Neural cell (in vitro differentiated cells): ENCODE data around the gene SPRED1. TPM values are rescaled to one million over a fixed set of nuclear protein-coding genes. Genes with fewer than 3 reads are reported as not detected.

Experiments
- H2AFZ ChIP-seq: fragments of 200-600, 300-800 bp; sonication (generic), shearing (Covaris generic); 2 replicates; pipeline ENCODE4 v1.6.0; 2014; ENCODE audit warnings: low read depth, mild to moderate bottlenecking, antibody characterized with exemption, low read length, moderate library complexity
- H3F3A ChIP-seq: fragments of 200-600 bp; shearing (Covaris generic); 2 replicates; pipeline ENCODE4 v1.6.1; 2016; ENCODE audit warnings: mild to moderate bottlenecking, moderate library complexity, mixed read lengths, antibody characterized with exemption, low read length; ENCODE audit not compliant: insufficient read depth, poor library complexity, severe bottlenecking
- H3K27ac ChIP-seq: fragments of 200-600, 300-800 bp; sonication (generic), shearing (Covaris generic); 2 replicates; pipeline ENCODE4 v1.5.1; 2014; ENCODE audit warnings: mild to moderate bottlenecking, low read length, moderate library complexity
- H3K27me3 ChIP-seq: fragments of 300-800, 200-600 bp; sonication (generic), shearing (Covaris generic); 2 replicates; pipeline ENCODE4 v1.6.0; 2014; ENCODE audit warnings: mild to moderate bottlenecking, low read depth, low read length, moderate library complexity; ENCODE audit not compliant: insufficient read depth
- H3K36me3 ChIP-seq: fragments of 300-800, 200-600 bp; sonication (generic), shearing (Covaris generic); 2 replicates; pipeline ENCODE4 v1.5.1; 2014; ENCODE audit warnings: mild to moderate bottlenecking, antibody characterized with exemption, low read length, moderate library complexity; ENCODE audit not compliant: insufficient read depth
- H3K4me2 ChIP-seq: fragments of 300-800, 200-600 bp; sonication (generic), shearing (Covaris generic); 2 replicates; pipeline ENCODE4 v1.6.0; 2014; ENCODE audit warnings: mild to moderate bottlenecking, low read length
- H3K4me3 ChIP-seq: fragments of 300-800, 200-600 bp; sonication (generic), shearing (Covaris generic); 2 replicates; pipeline ENCODE4 v1.5.1; 2014; ENCODE audit warnings: mild to moderate bottlenecking, low read length, moderate library complexity
- H3K79me2 ChIP-seq: fragments of 200-600 bp; shearing (Covaris generic); replicated peaks from 2 replicates; pipeline ENCODE4 v1.6.0; 2014; ENCODE audit warnings: mild to moderate bottlenecking, low read length, moderate library complexity; ENCODE audit not compliant: insufficient read depth
- H3K9ac ChIP-seq: fragments of 300-800, 200-600 bp; sonication (generic), shearing (Covaris generic); 2 replicates; pipeline ENCODE4 v1.6.1; 2016; ENCODE audit warnings: mild to moderate bottlenecking, low read length, mixed read lengths
- H3K9me2 ChIP-seq: fragments of 200-600 bp; shearing (Covaris generic); 2 replicates; pipeline ENCODE4 v1.6.1; 2016; ENCODE audit warnings: mild to moderate bottlenecking, low read length, mixed read lengths; ENCODE audit not compliant: insufficient read depth
- H3K9me3 ChIP-seq: fragments of 200-600, 300-800 bp; sonication (generic), shearing (Covaris generic); 2 replicates; pipeline ENCODE4 v1.6.1; 2016; ENCODE audit warnings: mild to moderate bottlenecking, mixed run types, low read length, moderate library complexity, mixed read lengths
- H4K20me1 ChIP-seq: fragments of 200-600 bp; shearing (Covaris generic); 2 replicates; pipeline ENCODE4 v1.6.1; 2016; ENCODE audit warnings: mild to moderate bottlenecking, mixed run types; ENCODE audit not compliant: insufficient read depth
- CTCF ChIP-seq: fragments of 450-650 bp; IDR thresholded peaks from 2 replicates; pipeline ENCODE4 v1.5.1; 2014; ENCODE audit warnings: antibody characterized with exemption, mild to moderate bottlenecking, moderate library complexity; ENCODE audit not compliant: poor library complexity, severe bottlenecking
- EP300 ChIP-seq: fragments of 450-650 bp; conservative IDR thresholded peaks from 2 replicates; pipeline ENCODE4 v1.6.1; 2014; ENCODE audit warnings: antibody characterized with exemption, mild to moderate bottlenecking, moderate library complexity; ENCODE audit not compliant: poor library complexity, severe bottlenecking
- EZH2 ChIP-seq: fragments of 200-600, 300-800 bp; shearing (Covaris generic), sonication (generic); IDR thresholded peaks from 2 replicates; pipeline ENCODE4 v1.6.1; 2014; ENCODE audit warnings: antibody characterized with exemption, low read length, borderline replicate concordance, mild to moderate bottlenecking; ENCODE audit not compliant: insufficient read depth, poor library complexity, severe bottlenecking
- MXI1 ChIP-seq: fragments of 450-650 bp; conservative IDR thresholded peaks from 2 replicates; pipeline ENCODE4 v1.6.1; 2014; ENCODE audit warnings: antibody characterized with exemption, mild to moderate bottlenecking; ENCODE audit not compliant: poor library complexity, severe bottlenecking
- POLR2AphosphoS5 ChIP-seq: IDR thresholded peaks from 2 replicates; pipeline ENCODE4 v1.6.1; 2012
- RAD21 ChIP-seq: fragments of 450-650 bp; conservative IDR thresholded peaks from 2 replicates; pipeline ENCODE4 v1.6.1; 2014; ENCODE audit warnings: antibody characterized with exemption, mild to moderate bottlenecking, moderate library complexity
- REST ChIP-seq: IDR thresholded peaks from 2 replicates; pipeline ENCODE4 v1.6.1; 2012; ENCODE audit warnings: borderline replicate concordance
- SMC3 ChIP-seq: fragments of 450-650 bp; conservative IDR thresholded peaks from 2 replicates; pipeline ENCODE4 v1.6.1; 2014; ENCODE audit warnings: antibody characterized with exemption, mild to moderate bottlenecking, moderate library complexity; ENCODE audit not compliant: poor library complexity
- TAF1 ChIP-seq: IDR thresholded peaks from 2 replicates; pipeline ENCODE4 v1.6.1; 2012; ENCODE audit warnings: low read depth
- polyA plus RNA-seq: library from polyadenylated mRNA; depleted of rRNA; stranded (reverse); fragments of >200 nt; gene quantifications from 2 replicates; pipeline ENCODE4 v1.2.3, GENCODE V29; 2014

SPRED1 gene
- polyA plus RNA-seq, 1 donor from 2014 or later: 12.0 TPM

DNA sequence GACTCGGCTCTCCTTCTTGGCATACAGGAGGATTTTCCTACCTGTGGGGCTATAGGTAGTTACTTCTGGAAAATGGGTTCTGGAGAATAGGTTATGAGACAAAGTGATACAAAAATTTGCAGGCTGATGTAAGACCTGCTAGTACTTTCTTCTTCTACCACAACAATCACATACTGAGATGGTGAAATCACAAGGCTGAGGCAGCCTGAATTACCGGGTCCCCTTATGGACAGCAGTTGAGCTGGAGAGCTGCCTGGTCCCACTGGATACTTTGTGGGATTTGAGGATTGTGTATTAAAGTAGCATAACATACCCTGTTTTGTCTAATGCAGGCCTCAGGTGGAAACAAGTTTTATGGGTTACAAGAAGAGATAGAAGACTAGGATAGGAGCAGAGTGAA lies 114.8 kb downstream of the SPRED1 start:
- H3K4me3 ChIP-seq: no peak overlapping the region
- H3K9ac ChIP-seq: no peak overlapping the region
- no peaks in the 10 kb centered on the region for H4K20me1 ChIP-seq

GRCh38 chr15:38369936-38370478 lies 117.4 kb downstream of the SPRED1 start:
- H3K27ac ChIP-seq: no peak overlapping the region
- no peaks in the 10 kb centered on the region for H3K36me3 ChIP-seq
- H4K20me1 ChIP-seq: no peaks in the 10 kb centered on the region
- H3K9me2 ChIP-seq: no peaks in the 10 kb centered on the region
- no peaks in the 10 kb centered on the region for H3K9me3 ChIP-seq
- no peak overlapping the region for H3K4me3 ChIP-seq
- no peaks in the 10 kb centered on the region for H3F3A ChIP-seq
- H3K27me3 ChIP-seq: no peaks in the 10 kb centered on the region
- no peak overlapping the region for H3K9ac ChIP-seq
- no peak overlapping the region for H2AFZ ChIP-seq
- H3K4me2 ChIP-seq: no peak overlapping the region
- no peaks in the 10 kb centered on the region for H3K79me2 ChIP-seq
- no peak for TF ChIP-seq EZH2
- TF ChIP-seq SMC3: no peak
- no peak for TF ChIP-seq EP300
- TF ChIP-seq RAD21: no peak
- TF ChIP-seq TAF1: no peak
- no peak for TF ChIP-seq CTCF

More for the DNA sequence above, 114.8 kb downstream of the SPRED1 start:
- no peak overlapping the region for H3K4me2 ChIP-seq
- no peaks in the 10 kb centered on the region for H3K79me2 ChIP-seq
- H3K27ac ChIP-seq: no peak overlapping the region
- H3K36me3 ChIP-seq: no peaks in the 10 kb centered on the region
- H3K9me3 ChIP-seq: no peaks in the 10 kb centered on the region
- no peak overlapping the region for H2AFZ ChIP-seq
- no peaks in the 10 kb centered on the region for H3K27me3 ChIP-seq
- H3K9me2 ChIP-seq: no peaks in the 10 kb centered on the region
- TF ChIP-seq EP300: no peak
- TF ChIP-seq RAD21: no peak
- TF ChIP-seq REST: no peak
- no peak for TF ChIP-seq SMC3
- TF ChIP-seq TAF1: no peak
- TF ChIP-seq MXI1: no peak
- TF ChIP-seq CTCF: no peak
- TF ChIP-seq POLR2AphosphoS5: no peak
- TF ChIP-seq EZH2: no peak
- H3F3A ChIP-seq: no peaks in the 10 kb centered on the region
